ENCODE data around the gene PSMD9.

PSMD9 gene

DNA sequence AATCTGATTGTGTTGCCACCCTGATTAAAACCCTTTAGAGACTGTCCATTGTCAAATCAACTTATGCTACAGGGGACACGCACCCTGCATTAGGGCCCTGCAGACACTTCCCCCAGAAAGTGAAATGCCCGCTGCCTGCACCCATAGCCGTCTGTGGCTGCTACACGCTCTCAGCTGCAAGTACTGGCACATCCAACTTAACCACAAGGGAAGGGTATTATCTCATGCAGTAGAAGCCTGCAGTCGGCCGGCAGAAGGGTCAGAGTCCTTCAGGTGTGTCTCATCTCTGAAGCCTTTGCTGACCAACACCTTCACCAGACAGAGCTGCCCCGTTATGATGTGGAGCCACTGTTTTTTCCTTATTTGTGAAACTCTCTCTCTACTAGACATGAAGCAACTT, 50.6 kb downstream of the PSMD9 start:
- Histone ChIP-seq H3K18ac (ENCODE audit: low read length) (no peak overlapping the region), H3K9ac (ENCODE audit: low read length) (no peak overlapping the region), H3K4me3 (ENCODE audit: low read depth, low read length) (no peak overlapping the region), H2AK5ac (ENCODE audit: low read length) (no peak overlapping the region), H2BK12ac (ENCODE audit: low read length) (no peak overlapping the region), H3K79me1 (ENCODE audit: low read length) (no peaks in the 10 kb centered on the region), H3K4me1 (ENCODE audit: control insufficient read depth in 1 of 2, insufficient read depth in 2 of 2, low read length in 2 of 2) (no peaks in the 10 kb centered on the region), H4K12ac (ENCODE audit: low read depth, low read length) (no peak overlapping the region), H3K4me2 (ENCODE audit: low read length) (no peak overlapping the region), H2BK5ac (ENCODE audit: low read depth, low read length, poor library complexity) (no peak overlapping the region), H3K36me3 (ENCODE audit: control insufficient read depth in 1 of 2, insufficient read depth in 2 of 2, low read length in 2 of 2) (peaks cover 0 to 4% of the 10 kb centered on the region in 2 experiments), H3K27ac (ENCODE audit: low read depth, low read length) (no peak overlapping the region), H4K91ac (ENCODE audit: low read depth, low read length) (no peak overlapping the region), H3K4ac (ENCODE audit: low read depth, low read length) (no peak overlapping the region), H3K9me3 (ENCODE audit: insufficient read depth, low read depth, low read length) (peaks cover 4% of the 10 kb centered on the region), H3K14ac (ENCODE audit: low read length) (no peak overlapping the region), H2AFZ (ENCODE audit: insufficient read depth, low read length, poor library complexity) (no peak overlapping the region), H4K8ac (ENCODE audit: low read depth, low read length) (no peak overlapping the region), H3K27me3 (ENCODE audit: insufficient read depth, low read length) (no peaks in the 10 kb centered on the region), H3K23ac (ENCODE audit: low read length) (no peak overlapping the region), H3K79me2 (ENCODE audit: control insufficient read depth, insufficient read depth, low read length, poor library complexity) (no peaks in the 10 kb centered on the region), H2BK120ac (ENCODE audit: insufficient read depth, low read length, poor library complexity) (no peak overlapping the region)
- peak; percentile 27 to 43 for DNase-seq
- no CpG with 5 or more reads among the region's 7 CpGs for WGBS (ENCODE audit: extremely low coverage, insufficient coverage, insufficient read length)

DNA sequence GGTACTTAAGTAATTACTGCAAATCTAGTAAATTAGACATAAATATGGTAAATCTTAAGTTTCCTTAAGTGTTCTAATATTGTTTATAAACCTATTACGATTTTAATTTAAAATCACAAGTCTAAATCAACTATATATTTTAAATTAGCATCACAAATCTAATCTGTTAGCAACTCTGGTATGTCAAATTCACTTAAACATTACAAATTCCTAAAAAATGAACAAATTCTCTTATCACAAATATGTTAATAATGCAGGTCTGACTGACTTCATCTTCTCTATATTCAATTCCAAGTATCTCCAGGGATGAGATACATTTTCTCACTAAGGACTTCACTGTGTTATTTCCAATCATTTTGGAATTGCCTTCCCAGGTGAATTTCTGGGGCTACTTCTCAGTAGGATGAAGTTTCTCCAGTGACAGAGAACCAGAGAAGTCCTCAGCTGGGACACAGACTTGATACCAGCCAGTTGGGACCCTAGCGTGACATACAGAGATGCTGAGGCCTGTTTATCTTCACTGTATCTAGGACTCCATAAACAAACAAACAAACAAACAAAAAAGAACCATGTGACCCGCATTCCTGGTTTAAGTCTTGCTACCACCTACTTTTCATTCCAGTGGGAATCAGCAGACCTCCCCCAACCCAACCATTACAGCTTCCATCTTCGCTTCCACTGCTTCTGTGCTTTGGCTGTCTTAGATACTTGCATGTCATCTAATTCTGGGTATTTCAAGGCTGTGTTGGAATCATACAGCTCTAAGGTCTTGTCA, 51.6 kb downstream of the PSMD9 start:
- Histone ChIP-seq H3K36me3 (ENCODE audit: control insufficient read depth in 1 of 2, insufficient read depth in 2 of 2, low read length in 2 of 2) (peaks cover 0 to 4% of the 10 kb centered on the region in 2 experiments), H3K9me3 (ENCODE audit: insufficient read depth, low read depth, low read length) (peaks cover 3% of the 10 kb centered on the region), H3K14ac (ENCODE audit: low read length) (no peak overlapping the region), H3K4me2 (ENCODE audit: low read length) (no peak overlapping the region), H4K12ac (ENCODE audit: low read depth, low read length) (no peak overlapping the region), H2AFZ (ENCODE audit: insufficient read depth, low read length, poor library complexity) (no peak overlapping the region), H3K4ac (ENCODE audit: low read depth, low read length) (no peak overlapping the region), H3K27ac (ENCODE audit: low read depth, low read length) (no peak overlapping the region), H3K4me1 (ENCODE audit: control insufficient read depth in 1 of 2, insufficient read depth in 2 of 2, low read length in 2 of 2) (no peaks in the 10 kb centered on the region), H3K79me2 (ENCODE audit: control insufficient read depth, insufficient read depth, low read length, poor library complexity) (no peaks in the 10 kb centered on the region), H2BK120ac (ENCODE audit: insufficient read depth, low read length, poor library complexity) (no peak overlapping the region), H3K9ac (ENCODE audit: low read length) (no peak overlapping the region), H2BK12ac (ENCODE audit: low read length) (no peak overlapping the region), H4K91ac (ENCODE audit: low read depth, low read length) (no peak overlapping the region), H3K27me3 (ENCODE audit: insufficient read depth, low read length) (no peaks in the 10 kb centered on the region), H2AK5ac (ENCODE audit: low read length) (no peak overlapping the region), H4K8ac (ENCODE audit: low read depth, low read length) (no peak overlapping the region), H3K79me1 (ENCODE audit: low read length) (no peaks in the 10 kb centered on the region), H3K4me3 (ENCODE audit: low read depth, low read length) (no peak overlapping the region), H3K23ac (ENCODE audit: low read length) (no peak overlapping the region), H3K18ac (ENCODE audit: low read length) (no peak overlapping the region), H2BK5ac (ENCODE audit: low read depth, low read length, poor library complexity) (no peak overlapping the region)
- peak in 1 of 2 donors; percentile 54 for DNase-seq
- no CpG with 5 or more reads among the region's 4 CpGs for WGBS (ENCODE audit: extremely low coverage, insufficient coverage, insufficient read length)

DNA sequence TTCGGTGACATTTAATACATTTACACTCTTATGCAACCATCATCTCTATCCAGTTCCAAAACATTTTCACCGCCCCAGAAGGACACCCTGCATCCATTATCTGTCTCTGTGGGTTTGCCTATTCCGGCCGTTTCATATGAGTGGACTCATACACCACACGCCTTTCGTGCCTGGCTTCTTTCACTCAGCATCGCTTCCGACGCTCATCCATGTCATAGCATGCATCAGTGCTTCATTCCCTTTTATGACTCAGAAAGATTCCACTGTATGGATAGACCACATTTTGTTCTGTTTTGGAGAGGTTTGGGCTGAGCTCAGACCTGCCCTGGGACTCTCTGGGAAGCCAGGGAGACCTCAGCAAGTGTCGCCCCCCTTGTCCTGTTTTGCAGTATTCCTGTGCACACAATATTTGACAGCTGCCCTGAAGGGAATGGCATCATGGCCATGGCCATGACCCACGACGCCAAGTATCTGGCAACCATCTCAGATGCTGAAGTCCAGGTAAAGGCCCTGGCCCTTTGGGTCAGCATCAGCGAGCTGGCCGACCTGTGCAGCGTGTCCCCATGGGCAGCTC, 53.6 kb downstream of the PSMD9 start:
- Histone ChIP-seq H3K14ac (ENCODE audit: low read length) (no peak overlapping the region), H4K8ac (ENCODE audit: low read depth, low read length) (no peak overlapping the region), H2AK5ac (ENCODE audit: low read length) (no peak overlapping the region), H3K27ac (ENCODE audit: low read depth, low read length) (no peak overlapping the region), H3K4me1 (ENCODE audit: control insufficient read depth in 1 of 2, insufficient read depth in 2 of 2, low read length in 2 of 2) (no peaks in the 10 kb centered on the region), H3K79me1 (ENCODE audit: low read length) (no peaks in the 10 kb centered on the region), H4K91ac (ENCODE audit: low read depth, low read length) (no peak overlapping the region), H2BK5ac (ENCODE audit: low read depth, low read length, poor library complexity) (no peak overlapping the region), H3K4me2 (ENCODE audit: low read length) (no peak overlapping the region), H3K9ac (ENCODE audit: low read length) (no peak overlapping the region), H2AFZ (ENCODE audit: insufficient read depth, low read length, poor library complexity) (no peak overlapping the region), H2BK120ac (ENCODE audit: insufficient read depth, low read length, poor library complexity) (no peak overlapping the region), H2BK12ac (ENCODE audit: low read length) (no peak overlapping the region), H3K27me3 (ENCODE audit: insufficient read depth, low read length) (no peaks in the 10 kb centered on the region), H3K36me3 (ENCODE audit: control insufficient read depth in 1 of 2, insufficient read depth in 2 of 2, low read length in 2 of 2) (peaks cover 0 to 2% of the 10 kb centered on the region in 2 experiments), H3K9me3 (ENCODE audit: insufficient read depth, low read depth, low read length) (no peaks in the 10 kb centered on the region), H3K4me3 (ENCODE audit: low read depth, low read length) (no peak overlapping the region), H4K12ac (ENCODE audit: low read depth, low read length) (no peak overlapping the region), H3K4ac (ENCODE audit: low read depth, low read length) (no peak overlapping the region), H3K23ac (ENCODE audit: low read length) (no peak overlapping the region), H3K18ac (ENCODE audit: low read length) (no peak overlapping the region), H3K79me2 (ENCODE audit: control insufficient read depth, insufficient read depth, low read length, poor library complexity) (no peaks in the 10 kb centered on the region)
- peak; percentile 76 to 94 for DNase-seq
- no CpG with 5 or more reads among the region's 15 CpGs for WGBS (ENCODE audit: extremely low coverage, insufficient coverage, insufficient read length)

GRCh38 chr12:121943926-121944325, 55.3 kb downstream of the PSMD9 start:
- Histone ChIP-seq H4K91ac (ENCODE audit: low read depth, low read length) (no peak overlapping the region), H3K27me3 (ENCODE audit: insufficient read depth, low read length) (no peaks in the 10 kb centered on the region), H3K9me3 (ENCODE audit: insufficient read depth, low read depth, low read length) (no peaks in the 10 kb centered on the region), H4K8ac (ENCODE audit: low read depth, low read length) (no peak overlapping the region), H2BK120ac (ENCODE audit: insufficient read depth, low read length, poor library complexity) (no peak overlapping the region), H3K18ac (ENCODE audit: low read length) (no peak overlapping the region), H2BK5ac (ENCODE audit: low read depth, low read length, poor library complexity) (no peak overlapping the region), H3K79me1 (ENCODE audit: low read length) (peaks cover 1% of the 10 kb centered on the region), H3K4ac (ENCODE audit: low read depth, low read length) (no peak overlapping the region), H3K23ac (ENCODE audit: low read length) (no peak overlapping the region), H3K4me3 (ENCODE audit: low read depth, low read length) (no peak overlapping the region), H3K27ac (ENCODE audit: low read depth, low read length) (no peak overlapping the region), H2AK5ac (ENCODE audit: low read length) (no peak overlapping the region), H3K4me2 (ENCODE audit: low read length) (no peak overlapping the region), H3K4me1 (ENCODE audit: control insufficient read depth in 1 of 2, insufficient read depth in 2 of 2, low read length in 2 of 2) (peaks cover 0 to 2% of the 10 kb centered on the region in 2 experiments), H3K14ac (ENCODE audit: low read length) (no peak overlapping the region), H3K36me3 (ENCODE audit: control insufficient read depth in 1 of 2, insufficient read depth in 2 of 2, low read length in 2 of 2) (no peaks in the 10 kb centered on the region), H3K79me2 (ENCODE audit: control insufficient read depth, insufficient read depth, low read length, poor library complexity) (no peaks in the 10 kb centered on the region), H4K12ac (ENCODE audit: low read depth, low read length) (no peak overlapping the region), H2BK12ac (ENCODE audit: low read length) (no peak overlapping the region), H3K9ac (ENCODE audit: low read length) (no peak overlapping the region), H2AFZ (ENCODE audit: insufficient read depth, low read length, poor library complexity) (no peak overlapping the region)
- no peak for DNase-seq
